ENCODE measurements around the gene NAA16. TPM values are rescaled to one million over a fixed set of nuclear protein-coding genes. Genes with fewer than 3 reads are reported as not detected.

NAA16 gene
- total RNA-seq, 1 donor from 2014 or later: 18.8 TPM

DNA sequence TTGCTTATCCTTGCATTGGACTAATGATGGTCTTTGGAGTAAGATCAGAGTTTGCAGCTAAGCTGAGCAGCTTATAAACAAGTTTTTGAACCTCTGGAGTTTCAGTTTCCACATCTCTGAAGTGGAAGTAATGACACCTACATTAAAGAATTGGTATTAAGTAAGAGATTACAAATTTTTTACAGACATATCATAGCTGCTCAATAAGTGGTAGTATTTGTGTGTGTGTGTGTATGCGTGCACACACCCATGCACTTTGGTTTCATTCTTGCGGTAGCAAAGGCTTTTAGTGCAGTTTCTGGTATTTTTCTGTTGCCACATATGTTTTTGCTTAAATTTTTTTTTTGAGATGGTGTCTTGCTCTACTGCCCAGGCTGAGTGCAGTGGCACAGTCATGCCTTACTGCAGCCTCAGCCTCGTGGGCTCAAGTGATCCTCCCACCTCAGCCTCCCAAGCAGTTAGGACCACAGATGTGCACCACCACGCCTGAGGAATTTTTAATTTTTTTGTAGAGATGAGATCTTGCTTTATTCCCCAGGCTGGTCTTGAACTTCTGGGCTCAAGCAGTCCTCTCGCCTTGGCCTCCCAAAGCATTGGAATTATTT lies 4.5 kb downstream of the NAA16 start:
- Histone ChIP-seq H3K4me1 (ENCODE audit: control insufficient read depth in 3 of 3, insufficient read depth in 3 of 3, low read length in 3 of 3) (peaks cover 16 to 31% (median 26%) of the 10 kb centered on the region in 3 donors), H3K9ac (ENCODE audit: low read depth in 1 of 3, low read length in 3 of 3) (no peak overlapping the region), H3K36me3 (ENCODE audit: control insufficient read depth in 3 of 3, insufficient read depth in 3 of 3, low read length in 3 of 3) (peaks cover 0 to 3% (median 0%) of the 10 kb centered on the region in 3 donors), H3K9me3 (ENCODE audit: control insufficient read depth in 3 of 3, low read length in 3 of 3) (no peaks in the 10 kb centered on the region), H3K27me3 (ENCODE audit: control insufficient read depth in 3 of 3, insufficient read depth in 3 of 3, low read length in 3 of 3) (no peaks in the 10 kb centered on the region), H3K27ac (ENCODE audit: low read depth, low read length) (no peak overlapping the region), H3K4me3 (ENCODE audit: low read length in 3 of 3) (no peak overlapping the region)

DNA sequence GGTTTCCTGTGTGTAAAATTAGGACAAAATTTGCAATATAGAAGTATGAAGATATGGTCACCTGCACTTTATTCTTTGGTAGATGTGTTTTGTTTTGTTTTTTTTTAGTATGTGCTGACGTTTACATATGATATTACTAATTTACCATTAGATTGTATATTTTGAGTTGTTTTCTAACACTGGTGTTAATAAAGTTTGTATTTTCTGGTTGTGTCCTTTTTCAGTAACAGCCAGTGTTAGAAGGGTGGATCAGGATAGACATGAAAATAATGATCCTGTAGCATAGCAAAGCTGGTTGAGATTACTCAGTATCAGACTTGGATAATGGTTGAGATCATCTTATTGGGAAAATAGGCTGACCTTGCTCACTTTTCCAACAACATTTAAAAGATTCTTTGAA lies 6.2 kb downstream of the NAA16 start:
- no peaks in the 10 kb centered on the region for H3K9me3 ChIP-seq (ENCODE audit: control insufficient read depth in 3 of 3, low read length in 3 of 3)
- no peak overlapping the region for H3K9ac ChIP-seq (ENCODE audit: low read depth in 1 of 3, low read length in 3 of 3)
- H3K4me1 ChIP-seq (ENCODE audit: control insufficient read depth in 3 of 3, insufficient read depth in 3 of 3, low read length in 3 of 3): peaks cover 16 to 24% (median 23%) of the 10 kb centered on the region in 3 donors
- no peak overlapping the region for H3K27ac ChIP-seq (ENCODE audit: low read depth, low read length)
- no peak overlapping the region for H3K4me3 ChIP-seq (ENCODE audit: low read length in 3 of 3)
- peaks cover 0 to 11% (median 0%) of the 10 kb centered on the region in 3 donors for H3K36me3 ChIP-seq (ENCODE audit: control insufficient read depth in 3 of 3, insufficient read depth in 3 of 3, low read length in 3 of 3)
- no peaks in the 10 kb centered on the region for H3K27me3 ChIP-seq (ENCODE audit: control insufficient read depth in 3 of 3, insufficient read depth in 3 of 3, low read length in 3 of 3)

DNA sequence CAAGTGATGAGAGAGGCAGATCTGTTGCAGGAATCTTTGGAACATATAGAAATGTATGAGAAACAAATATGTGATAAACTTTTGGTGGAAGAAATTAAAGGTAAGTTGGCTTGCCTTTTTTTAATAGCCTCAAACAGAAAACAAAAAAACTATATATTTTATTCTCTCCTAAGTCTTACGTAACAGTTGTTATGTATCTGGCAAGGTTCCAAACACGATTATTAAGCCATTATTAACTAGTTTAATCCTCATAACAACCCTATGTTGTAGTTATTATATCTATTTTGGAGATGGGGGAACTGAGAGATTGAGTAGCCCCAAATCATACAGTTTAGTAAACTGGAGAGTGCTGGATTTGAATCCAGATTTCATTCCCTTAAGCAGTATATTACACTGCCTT lies 14.7 kb downstream of the NAA16 start:
- no peak overlapping the region for H3K27ac ChIP-seq (ENCODE audit: low read depth, low read length)
- H3K27me3 ChIP-seq (ENCODE audit: control insufficient read depth in 3 of 3, insufficient read depth in 3 of 3, low read length in 3 of 3): no peaks in the 10 kb centered on the region
- H3K36me3 ChIP-seq (ENCODE audit: control insufficient read depth in 3 of 3, insufficient read depth in 3 of 3, low read length in 3 of 3): peaks cover 0 to 24% (median 6%) of the 10 kb centered on the region in 3 donors
- no peak overlapping the region for H3K9ac ChIP-seq (ENCODE audit: low read depth in 1 of 3, low read length in 3 of 3)
- H3K9me3 ChIP-seq (ENCODE audit: control insufficient read depth in 3 of 3, low read length in 3 of 3): no peaks in the 10 kb centered on the region
- no peak overlapping the region for H3K4me3 ChIP-seq (ENCODE audit: low read length in 3 of 3)
- H3K4me1 ChIP-seq (ENCODE audit: control insufficient read depth in 3 of 3, insufficient read depth in 3 of 3, low read length in 3 of 3): peaks cover 5 to 8% (median 5%) of the 10 kb centered on the region in 3 donors

GRCh38 chr13:41326661-41327060 lies 15.6 kb downstream of the NAA16 start:
- no peak overlapping the region for H3K27ac ChIP-seq (ENCODE audit: low read depth, low read length)
- H3K4me3 ChIP-seq (ENCODE audit: low read length in 3 of 3): no peak overlapping the region
- no peak overlapping the region for H3K9ac ChIP-seq (ENCODE audit: low read depth in 1 of 3, low read length in 3 of 3)
- H3K36me3 ChIP-seq (ENCODE audit: control insufficient read depth in 3 of 3, insufficient read depth in 3 of 3, low read length in 3 of 3): peaks cover 0 to 21% (median 6%) of the 10 kb centered on the region in 3 donors
- peaks cover 5 to 8% (median 5%) of the 10 kb centered on the region in 3 donors for H3K4me1 ChIP-seq (ENCODE audit: control insufficient read depth in 3 of 3, insufficient read depth in 3 of 3, low read length in 3 of 3)
- H3K9me3 ChIP-seq (ENCODE audit: control insufficient read depth in 3 of 3, low read length in 3 of 3): no peaks in the 10 kb centered on the region
- no peaks in the 10 kb centered on the region for H3K27me3 ChIP-seq (ENCODE audit: control insufficient read depth in 3 of 3, insufficient read depth in 3 of 3, low read length in 3 of 3)

- Histone ChIP-seq H3K4me1 (ENCODE audit: control insufficient read depth in 3 of 3, insufficient read depth in 3 of 3, low read length in 3 of 3) (peaks cover 5 to 8% (median 8%) of the 10 kb centered on the region in 3 donors), H3K9ac (ENCODE audit: low read depth in 1 of 3, low read length in 3 of 3) (peak overlapping the region; percentile 25 to 45 (median 34)), H3K27ac (ENCODE audit: low read depth, low read length) (peak overlapping the region; percentile 70), H3K4me3 (ENCODE audit: low read length in 3 of 3) (no peak overlapping the region), H3K27me3 (ENCODE audit: control insufficient read depth in 3 of 3, insufficient read depth in 3 of 3, low read length in 3 of 3) (no peaks in the 10 kb centered on the region), H3K9me3 (ENCODE audit: control insufficient read depth in 3 of 3, low read length in 3 of 3) (no peaks in the 10 kb centered on the region), H3K36me3 (ENCODE audit: control insufficient read depth in 3 of 3, insufficient read depth in 3 of 3, low read length in 3 of 3) (peaks cover 0 to 16% (median 6%) of the 10 kb centered on the region in 3 donors)
Measured at GRCh38 chr13:41327994-41328790, 17.1 kb downstream of the NAA16 start.

DNA sequence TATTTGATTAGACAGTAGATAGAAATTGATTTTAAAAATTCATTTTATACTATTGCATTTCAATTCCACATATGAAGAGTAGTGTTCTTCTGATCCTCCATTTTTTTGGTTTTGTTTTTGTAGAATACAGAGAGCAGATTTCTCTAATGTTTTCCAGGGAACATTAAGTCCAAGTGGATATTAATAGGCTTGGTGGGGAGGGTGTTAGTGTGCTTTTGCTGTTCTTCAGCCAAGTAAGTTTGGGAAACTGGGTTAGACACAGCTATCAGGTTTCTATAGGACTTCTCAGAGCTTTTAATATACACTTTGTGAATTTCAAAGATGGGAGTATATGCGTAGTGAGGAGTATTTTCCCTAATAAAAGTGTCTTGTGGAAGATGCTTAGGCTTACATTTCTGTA lies 21.8 kb downstream of the NAA16 start:
- H3K4me3 ChIP-seq (ENCODE audit: low read length in 3 of 3): peak overlapping the region in 2 of 3 donors; percentile 0 to 9

GRCh38 chr13:41334810-41335209 lies 23.7 kb downstream of the NAA16 start:
- Histone ChIP-seq H3K36me3 (ENCODE audit: control insufficient read depth in 3 of 3, insufficient read depth in 3 of 3, low read length in 3 of 3) (peaks cover 0 to 13% (median 0%) of the 10 kb centered on the region in 3 donors), H3K4me3 (ENCODE audit: low read length in 3 of 3) (no peak overlapping the region), H3K9me3 (ENCODE audit: control insufficient read depth in 3 of 3, low read length in 3 of 3) (no peaks in the 10 kb centered on the region), H3K27ac (ENCODE audit: low read depth, low read length) (no peak overlapping the region), H3K4me1 (ENCODE audit: control insufficient read depth in 3 of 3, insufficient read depth in 3 of 3, low read length in 3 of 3) (peaks cover 2 to 5% (median 4%) of the 10 kb centered on the region in 3 donors), H3K27me3 (ENCODE audit: control insufficient read depth in 3 of 3, insufficient read depth in 3 of 3, low read length in 3 of 3) (no peaks in the 10 kb centered on the region), H3K9ac (ENCODE audit: low read depth in 1 of 3, low read length in 3 of 3) (no peak overlapping the region)

More for the DNA sequence above, 21.8 kb downstream of the NAA16 start:
- Histone ChIP-seq H3K36me3 (ENCODE audit: control insufficient read depth in 3 of 3, insufficient read depth in 3 of 3, low read length in 3 of 3) (peaks cover 0 to 11% (median 0%) of the 10 kb centered on the region in 3 donors), H3K27me3 (ENCODE audit: control insufficient read depth in 3 of 3, insufficient read depth in 3 of 3, low read length in 3 of 3) (no peaks in the 10 kb centered on the region), H3K9ac (ENCODE audit: low read depth in 1 of 3, low read length in 3 of 3) (peak overlapping the region in 1 of 3 donors; percentile 32), H3K4me1 (ENCODE audit: control insufficient read depth in 3 of 3, insufficient read depth in 3 of 3, low read length in 3 of 3) (peaks cover 5 to 11% (median 10%) of the 10 kb centered on the region in 3 donors), H3K27ac (ENCODE audit: low read depth, low read length) (peak overlapping the region; percentile 57), H3K9me3 (ENCODE audit: control insufficient read depth in 3 of 3, low read length in 3 of 3) (no peaks in the 10 kb centered on the region)

DNA sequence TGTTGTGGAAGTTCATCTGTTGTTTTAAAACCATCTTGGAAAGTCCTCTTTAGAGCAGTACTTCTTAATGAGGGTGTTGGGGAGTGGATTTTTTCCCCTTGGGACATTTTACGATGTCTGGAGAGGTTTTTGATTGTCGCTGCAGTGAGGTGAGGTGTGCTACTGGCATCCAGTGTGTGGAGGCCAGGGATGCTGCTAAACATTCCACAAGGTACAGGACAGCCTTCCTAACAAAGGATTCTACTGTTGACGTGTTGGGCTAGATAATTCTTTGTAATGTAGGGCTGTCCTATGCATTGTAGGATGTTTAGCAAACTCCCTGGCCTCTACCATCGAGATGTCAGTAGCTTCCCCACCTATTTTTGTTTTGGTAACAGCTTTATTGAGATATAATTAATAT lies 33.3 kb downstream of the NAA16 start:
- Histone ChIP-seq H3K36me3 (ENCODE audit: control insufficient read depth in 3 of 3, insufficient read depth in 3 of 3, low read length in 3 of 3) (peaks cover 7 to 16% (median 8%) of the 10 kb centered on the region in 3 donors), H3K27ac (ENCODE audit: low read depth, low read length) (no peak overlapping the region), H3K9ac (ENCODE audit: low read depth in 1 of 3, low read length in 3 of 3) (no peak overlapping the region), H3K4me1 (ENCODE audit: control insufficient read depth in 3 of 3, insufficient read depth in 3 of 3, low read length in 3 of 3) (no peaks in the 10 kb centered on the region), H3K4me3 (ENCODE audit: low read length in 3 of 3) (no peak overlapping the region), H3K27me3 (ENCODE audit: control insufficient read depth in 3 of 3, insufficient read depth in 3 of 3, low read length in 3 of 3) (no peaks in the 10 kb centered on the region), H3K9me3 (ENCODE audit: control insufficient read depth in 3 of 3, low read length in 3 of 3) (no peaks in the 10 kb centered on the region)

- no peaks in the 10 kb centered on the region for H3K4me1 ChIP-seq (ENCODE audit: control insufficient read depth in 3 of 3, insufficient read depth in 3 of 3, low read length in 3 of 3)
- peaks cover 7 to 16% (median 8%) of the 10 kb centered on the region in 3 donors for H3K36me3 ChIP-seq (ENCODE audit: control insufficient read depth in 3 of 3, insufficient read depth in 3 of 3, low read length in 3 of 3)
- no peak overlapping the region for H3K9ac ChIP-seq (ENCODE audit: low read depth in 1 of 3, low read length in 3 of 3)
- H3K27me3 ChIP-seq (ENCODE audit: control insufficient read depth in 3 of 3, insufficient read depth in 3 of 3, low read length in 3 of 3): no peaks in the 10 kb centered on the region
- H3K4me3 ChIP-seq (ENCODE audit: low read length in 3 of 3): no peak overlapping the region
- no peaks in the 10 kb centered on the region for H3K9me3 ChIP-seq (ENCODE audit: control insufficient read depth in 3 of 3, low read length in 3 of 3)
- H3K27ac ChIP-seq (ENCODE audit: low read depth, low read length): no peak overlapping the region
Measured at GRCh38 chr13:41345165-41345913, 34.3 kb downstream of the NAA16 start.

Measured in skeletal muscle tissue (tissue), 4 donors.